OCI-LY1 (cell line): ENCODE results near the gene SCLT1.

Experiments used
- CTCF ChIP-seq: fragments of 200-600 bp; sonication (generic), shearing (Covaris generic); IDR thresholded peaks from 2 replicates; pipeline ENCODE4 v1.5.1; 2017; ENCODE audit warnings: mild to moderate bottlenecking, antibody characterized with exemption, low read length, moderate library complexity, mixed read lengths
- EZH2 ChIP-seq: fragments of 200-600 bp; sonication (generic), shearing (Covaris generic); IDR thresholded peaks from 2 replicates; pipeline ENCODE4 v1.8.0; 2017; ENCODE audit warnings: borderline replicate concordance, mixed run types, mild to moderate bottlenecking, antibody characterized with exemption, low read length, moderate library complexity, mixed read lengths

GRCh38 chr4:128879283-128879682 is 214.1 kb downstream of the SCLT1 start:
- TF ChIP-seq CTCF, result no peak
- TF ChIP-seq EZH2, result no peak
